Measurements from ENCODE around the gene NDUFC1. TPM values are rescaled to one million over a fixed set of nuclear protein-coding genes. Genes with fewer than 3 reads are reported as not detected.

Gene NDUFC1
- total and polyA plus RNA-seq, 12 donors, result 55.1 to 235 (median 109) TPM

GRCh38 chr4:139282721-139283075 lies 19.6 kb downstream of the NDUFC1 start:
- intact Hi-C loops (cut with DNase I), result loop anchor here in 1 of 2 donors (10.0 kb wide), 1 partner anchor 98 kb away; no protein-coding TSS in a partner anchor
- no peaks in the 10 kb centered on the region for H3K9me3 ChIP-seq (replicated peaks in 1 of 3)
- H3K36me3 ChIP-seq (replicated peaks in 1 of 2), result no peaks in the 10 kb centered on the region
- peak overlapping the region in 2 of 5 donors; percentile 4 to 57 for H3K27ac ChIP-seq
- no peak overlapping the region for H3K4me3 ChIP-seq
- H3K4me1 ChIP-seq (replicated peaks in 1 of 2), result peaks cover 0 to 8% of the 10 kb centered on the region in 2 donors
- TF ChIP-seq POLR2A (IDR thresholded peaks at IDR 0.05) (no peak), CTCF (IDR thresholded peaks at IDR 0.05) (no peak)
- DNase-seq, result no peak
- no peaks in the 10 kb centered on the region for H3K27me3 ChIP-seq

- peaks cover 0 to 8% of the 10 kb centered on the region in 2 donors for H3K4me1 ChIP-seq (replicated peaks in 1 of 2)
- intact Hi-C loops (cut with DNase I), result loop anchor here in 1 of 2 donors (10.0 kb wide), 1 partner anchor 97 kb away; no protein-coding TSS in a partner anchor
- TF ChIP-seq POLR2A (IDR thresholded peaks at IDR 0.05) (no peak), CTCF (IDR thresholded peaks at IDR 0.05) (no peak)
- no peaks in the 10 kb centered on the region for H3K36me3 ChIP-seq (replicated peaks in 1 of 2)
- H3K27ac ChIP-seq, result peak overlapping the region in 4 of 5 donors; percentile 4 to 57 (median 42)
- no peaks in the 10 kb centered on the region for H3K27me3 ChIP-seq
- H3K4me3 ChIP-seq, result no peak overlapping the region
- DNase-seq, result no peak
- H3K9me3 ChIP-seq (replicated peaks in 1 of 3), result no peaks in the 10 kb centered on the region
- 31 to 35% (median 31%) methylated on average over 7 of the region's 7 CpGs for WGBS, 4 donors
Measured at GRCh38 chr4:139282065-139282720, 20.1 kb downstream of the NDUFC1 start.

GRCh38 chr4:139279760-139280620 lies 22.3 kb downstream of the NDUFC1 start, which contains the start of gene MGARP:
Gene MGARP, minus strand, starts transcription at chr4:139280225. Its CDS starts 67 bp downstream, at chr4:139280158.
- H3K4me1 ChIP-seq (replicated peaks in 1 of 2), result peaks cover 0 to 18% of the 10 kb centered on the region in 2 donors
- peak; percentile 67 to 83 (median 77) for DNase-seq
- peak within 1 kb of the TSS; percentile 43 to 85 (median 83) for H3K27ac ChIP-seq
- H3K9me3 ChIP-seq (replicated peaks in 1 of 3), result no peaks in the 10 kb centered on the region
- WGBS, 4 donors, result 2 to 10% (median 3%) methylated on average over 16 to 51 of the region's 51 CpGs
- no peaks in the 10 kb centered on the region for H3K27me3 ChIP-seq
- TF ChIP-seq CTCF (IDR thresholded peaks at IDR 0.05) (no peak), POLR2A (IDR thresholded peaks at IDR 0.05) (peak in 1 of 2 donors; percentile 82)
- no peaks in the 10 kb centered on the region for H3K36me3 ChIP-seq (replicated peaks in 1 of 2)
- H3K4me3 ChIP-seq, result peak within 1 kb of the TSS in 2 of 4 donors; percentile 47 to 70
- intact Hi-C loops (cut with DNase I), result loop anchor here in 1 of 2 donors (10.0 kb wide), 1 partner anchor 95 kb away; no protein-coding TSS in a partner anchor
